Smooth muscle cell (in vitro differentiated cells): ENCODE results near the gene PVALEF. TPM values are rescaled to one million over a fixed set of nuclear protein-coding genes. Genes with fewer than 3 reads are reported as not detected.
"Not testable (repeated sequence)": the region's sequence is repeated elsewhere in the genome, so short reads cannot be mapped to it uniquely, and the experiment has no call there.

Source experiments
- DNase-seq: peaks from one replicate; lab custom pipeline; 2025; ENCODE audit not compliant: unreplicated experiment; lab: John Stamatoyannopoulos, UW
- H2AFZ ChIP-seq: fragments of 200-600 bp; sonication (generic); 2 replicates; pipeline ENCODE4 v1.6.0; 2016; ENCODE audit warnings: antibody characterized with exemption, low read depth, mild to moderate bottlenecking
- H3F3A ChIP-seq: fragments of 200-600 bp; sonication (generic); 2 replicates; pipeline ENCODE4 v1.6.0; 2017; ENCODE audit warnings: antibody characterized with exemption, low read depth
- H3K27ac ChIP-seq: fragments of 200-600 bp; sonication (generic); 2 replicates; pipeline ENCODE4 v1.5.1; 2016; ENCODE audit warnings: low read depth, mild to moderate bottlenecking
- H3K27me3 ChIP-seq: fragments of 200-600 bp; sonication (generic); 2 replicates; pipeline ENCODE4 v1.6.1; 2016; ENCODE audit warnings: low read depth, mild to moderate bottlenecking
- H3K36me3 ChIP-seq: fragments of 200-600 bp; sonication (generic); 2 replicates; pipeline ENCODE4 v1.5.1; 2016; ENCODE audit warnings: low read depth
- H3K4me1 ChIP-seq: fragments of 200-600 bp; sonication (generic); 2 replicates; pipeline ENCODE4 v1.5.1; 2016; ENCODE audit warnings: low read depth
- H3K4me2 ChIP-seq: fragments of 200-600 bp; sonication (generic); 2 replicates; pipeline ENCODE4 v1.6.0; 2016; ENCODE audit warnings: mild to moderate bottlenecking
- H3K4me3 ChIP-seq: fragments of 200-600 bp; sonication (generic); 2 replicates; pipeline ENCODE4 v1.5.1; 2016; ENCODE audit warnings: mild to moderate bottlenecking
- H3K79me2 ChIP-seq: fragments of 200-600 bp; sonication (generic); 2 replicates; pipeline ENCODE4 v1.6.0; 2016; ENCODE audit warnings: low read depth, mild to moderate bottlenecking
- H3K9ac ChIP-seq: fragments of 200-600 bp; sonication (generic); 2 replicates; pipeline ENCODE4 v1.6.0; 2016; ENCODE audit warnings: low read depth
- H3K9me3 ChIP-seq: fragments of 200-600 bp; sonication (generic); replicated peaks from 2 replicates; pipeline ENCODE4 v1.5.1; 2016; ENCODE audit warnings: low read depth
- H4K20me1 ChIP-seq: fragments of 200-600 bp; sonication (generic); 2 replicates; pipeline ENCODE4 v1.6.0; 2016; ENCODE audit warnings: low read depth
- WGBS: methylation state at CpG from one replicate; pipeline ENCODE4 v1.1.7; 2016; ENCODE audit warnings: low lambda C conversion rate; 5-methylcytosine and 5-hydroxymethylcytosine counted together
- polyA plus RNA-seq: library from polyadenylated mRNA; unstranded; fragments of >200 nt; fragmentation: Nextera tagmentation; extraction: Ambion mirVana; gene quantifications from 2 replicates; pipeline ENCODE4 v1.2.1, GENCODE V29; 2016
- total RNA-seq: library from RNA; depleted of rRNA; stranded (reverse); fragments of >200 nt; gene quantifications from 2 replicates; pipeline ENCODE4 v1.2.3, GENCODE V29; 2014
- TF ChIP-seq, protein P1 (sequence below): fragments of 200-600 bp; sonication (generic); IDR thresholded peaks from 2 replicates; pipeline ENCODE4 v1.5.1; 2017; ENCODE audit warnings: borderline replicate concordance, mild to moderate bottlenecking, antibody characterized with exemption; ENCODE audit not compliant: insufficient read depth, poor library complexity, severe bottlenecking

Gene PVALEF
- total and polyA plus RNA-seq, 2 experiments from 2014 or later: not detected

GRCh38 chr17:81223762-81224130 lies 58.4 kb downstream of the PVALEF start:
- no peak overlapping the region for H3K9ac ChIP-seq
- H3F3A ChIP-seq: no peaks in the 10 kb centered on the region
- peak overlapping the region; percentile 42 for H3K4me3 ChIP-seq
- peaks cover 17% of the 10 kb centered on the region for H3K4me1 ChIP-seq
- no peak for DNase-seq
- TF ChIP-seq, protein P1, sequence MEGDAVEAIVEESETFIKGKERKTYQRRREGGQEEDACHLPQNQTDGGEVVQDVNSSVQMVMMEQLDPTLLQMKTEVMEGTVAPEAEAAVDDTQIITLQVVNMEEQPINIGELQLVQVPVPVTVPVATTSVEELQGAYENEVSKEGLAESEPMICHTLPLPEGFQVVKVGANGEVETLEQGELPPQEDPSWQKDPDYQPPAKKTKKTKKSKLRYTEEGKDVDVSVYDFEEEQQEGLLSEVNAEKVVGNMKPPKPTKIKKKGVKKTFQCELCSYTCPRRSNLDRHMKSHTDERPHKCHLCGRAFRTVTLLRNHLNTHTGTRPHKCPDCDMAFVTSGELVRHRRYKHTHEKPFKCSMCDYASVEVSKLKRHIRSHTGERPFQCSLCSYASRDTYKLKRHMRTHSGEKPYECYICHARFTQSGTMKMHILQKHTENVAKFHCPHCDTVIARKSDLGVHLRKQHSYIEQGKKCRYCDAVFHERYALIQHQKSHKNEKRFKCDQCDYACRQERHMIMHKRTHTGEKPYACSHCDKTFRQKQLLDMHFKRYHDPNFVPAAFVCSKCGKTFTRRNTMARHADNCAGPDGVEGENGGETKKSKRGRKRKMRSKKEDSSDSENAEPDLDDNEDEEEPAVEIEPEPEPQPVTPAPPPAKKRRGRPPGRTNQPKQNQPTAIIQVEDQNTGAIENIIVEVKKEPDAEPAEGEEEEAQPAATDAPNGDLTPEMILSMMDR: no peak
- H4K20me1 ChIP-seq: no peaks in the 10 kb centered on the region
- H3K79me2 ChIP-seq: peaks cover 7% of the 10 kb centered on the region
- WGBS: 40% methylated on average over 11 of the region's 11 CpGs
- no peaks in the 10 kb centered on the region for H3K36me3 ChIP-seq
- H3K27me3 ChIP-seq: no peaks in the 10 kb centered on the region
- H3K4me2 ChIP-seq: peak overlapping the region; percentile 86
- no peaks in the 10 kb centered on the region for H3K9me3 ChIP-seq
- no peak overlapping the region for H3K27ac ChIP-seq
- peak overlapping the region; percentile 92 for H2AFZ ChIP-seq

- 95% methylated on average over 2 of the region's 2 CpGs for WGBS
- not testable (repeated sequence) for DNase-seq, H3K4me3 ChIP-seq, H3K36me3 ChIP-seq, H3K79me2 ChIP-seq, H3K9ac ChIP-seq, H3K27ac ChIP-seq, H3K27me3 ChIP-seq, H3F3A ChIP-seq, H3K4me2 ChIP-seq, H2AFZ ChIP-seq, H3K4me1 ChIP-seq, H3K9me3 ChIP-seq, H4K20me1 ChIP-seq
Measured at GRCh38 chr17:81227630-81228029, 62.3 kb downstream of the PVALEF start.

- H3K4me1 ChIP-seq: peaks cover 4% of the 10 kb centered on the region
- no peaks in the 10 kb centered on the region for H3K27me3 ChIP-seq
- no peak for DNase-seq
- no peak overlapping the region for H3K27ac ChIP-seq
- H3K9ac ChIP-seq: no peak overlapping the region
- no peak overlapping the region for H2AFZ ChIP-seq
- no peak overlapping the region for H3K4me3 ChIP-seq
- H4K20me1 ChIP-seq: peaks cover 5% of the 10 kb centered on the region
- H3K79me2 ChIP-seq: no peaks in the 10 kb centered on the region
- no peaks in the 10 kb centered on the region for H3K36me3 ChIP-seq
- no peak overlapping the region for H3K4me2 ChIP-seq
- H3K9me3 ChIP-seq: no peaks in the 10 kb centered on the region
- TF ChIP-seq, protein P1: no peak
- no peaks in the 10 kb centered on the region for H3F3A ChIP-seq
- 93% methylated on average over 9 of the region's 9 CpGs for WGBS
Measured at GRCh38 chr17:81228420-81228819, 63.1 kb downstream of the PVALEF start.

DNA sequence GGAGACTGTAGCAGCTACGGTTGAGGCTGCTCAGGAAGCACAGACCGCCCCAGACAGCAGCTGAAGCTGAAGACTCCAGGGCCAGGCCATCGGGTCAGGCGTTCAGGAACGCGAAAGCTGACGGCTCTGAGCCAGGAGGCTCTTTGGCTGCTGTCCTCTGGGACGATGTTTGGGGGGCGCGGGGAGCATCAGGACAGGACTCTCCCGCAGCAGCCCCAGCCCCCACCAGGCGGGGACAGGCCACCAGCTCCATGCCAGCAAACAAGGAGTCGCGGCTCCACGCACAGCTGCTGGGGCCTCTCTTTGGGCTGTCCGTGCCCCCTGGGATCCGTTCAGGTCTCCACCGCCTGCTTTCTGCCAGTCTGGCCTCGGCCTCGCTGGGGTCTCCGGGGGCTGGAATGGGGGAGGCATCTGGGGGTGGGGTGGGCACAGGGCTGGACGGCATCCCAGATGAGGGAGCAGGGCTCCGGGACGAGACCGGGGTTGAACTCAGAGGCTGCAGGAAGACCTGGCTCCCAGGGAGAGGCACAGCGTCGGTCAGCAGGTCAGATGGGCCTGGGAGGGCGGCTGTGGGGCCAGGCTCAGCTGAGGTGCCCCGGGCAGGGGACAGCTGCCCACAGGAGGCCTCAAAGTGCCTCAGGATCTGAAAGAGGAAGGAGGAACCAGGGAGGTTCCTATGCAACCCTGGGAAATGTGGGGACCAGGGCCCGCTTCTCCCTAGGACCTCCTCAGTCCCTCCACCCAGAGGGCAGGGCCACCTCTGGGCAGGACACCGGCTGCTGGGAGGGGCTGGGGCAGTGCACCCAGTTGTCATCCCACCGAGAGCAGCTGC lies 63.7 kb downstream of the PVALEF start:
- no peaks in the 10 kb centered on the region for H3K4me1 ChIP-seq
- H3K27me3 ChIP-seq: no peaks in the 10 kb centered on the region
- H3K9me3 ChIP-seq: no peaks in the 10 kb centered on the region
- H3K9ac ChIP-seq: no peak overlapping the region
- DNase-seq: no peak
- H3F3A ChIP-seq: no peaks in the 10 kb centered on the region
- TF ChIP-seq, protein P1: no peak
- H2AFZ ChIP-seq: no peak overlapping the region
- H3K4me2 ChIP-seq: no peak overlapping the region
- no peaks in the 10 kb centered on the region for H3K36me3 ChIP-seq
- no peaks in the 10 kb centered on the region for H3K79me2 ChIP-seq
- H4K20me1 ChIP-seq: peaks cover 11% of the 10 kb centered on the region
- H3K4me3 ChIP-seq: no peak overlapping the region
- 98% methylated on average over 31 of the region's 32 CpGs for WGBS
- no peak overlapping the region for H3K27ac ChIP-seq
